ENCODE results near the gene BCR.
"Not testable (repeated sequence)": the region's sequence is repeated elsewhere in the genome, so short reads cannot be mapped to it uniquely, and the experiment has no call there.

Gene BCR

GRCh38 chr22:23291806-23292452 is 111.6 kb downstream of the BCR start:
- no peak for DNase-seq (ENCODE audit: low read depth)

GRCh38 chr22:23292453-23293350 is 112.4 kb downstream of the BCR start:
- DNase-seq (ENCODE audit: low read depth) = no peak

- no peak for DNase-seq (ENCODE audit: low read depth)
Measured at GRCh38 chr22:23293720-23294119, 113.4 kb downstream of the BCR start.

GRCh38 chr22:23294221-23294620 is 113.9 kb downstream of the BCR start:
- no peak for DNase-seq (ENCODE audit: low read depth)

DNA sequence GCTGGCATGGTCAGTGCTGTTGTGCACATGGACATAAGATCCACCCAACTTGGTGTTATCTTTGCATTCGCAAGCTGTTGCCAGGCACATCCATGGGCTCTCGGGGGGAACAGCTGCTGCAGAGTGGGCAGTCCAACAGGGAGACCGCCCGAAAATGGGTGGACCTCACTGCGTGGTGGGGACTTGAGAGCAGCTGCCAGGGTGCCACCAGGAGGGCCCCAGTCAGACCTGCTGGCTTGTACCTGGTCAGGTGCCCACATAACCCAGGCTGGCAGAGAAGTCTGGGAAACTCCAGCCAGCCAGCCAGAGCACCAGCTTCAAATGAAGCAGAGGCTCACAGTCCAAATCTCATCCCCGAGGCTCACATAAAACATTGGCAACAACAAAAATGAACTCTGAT is 120.2 kb downstream of the BCR start:
- DNase-seq (ENCODE audit: low read depth) = no peak

GRCh38 chr22:23301591-23301990 is 121.3 kb downstream of the BCR start:
- no peak for DNase-seq (ENCODE audit: low read depth)

DNA sequence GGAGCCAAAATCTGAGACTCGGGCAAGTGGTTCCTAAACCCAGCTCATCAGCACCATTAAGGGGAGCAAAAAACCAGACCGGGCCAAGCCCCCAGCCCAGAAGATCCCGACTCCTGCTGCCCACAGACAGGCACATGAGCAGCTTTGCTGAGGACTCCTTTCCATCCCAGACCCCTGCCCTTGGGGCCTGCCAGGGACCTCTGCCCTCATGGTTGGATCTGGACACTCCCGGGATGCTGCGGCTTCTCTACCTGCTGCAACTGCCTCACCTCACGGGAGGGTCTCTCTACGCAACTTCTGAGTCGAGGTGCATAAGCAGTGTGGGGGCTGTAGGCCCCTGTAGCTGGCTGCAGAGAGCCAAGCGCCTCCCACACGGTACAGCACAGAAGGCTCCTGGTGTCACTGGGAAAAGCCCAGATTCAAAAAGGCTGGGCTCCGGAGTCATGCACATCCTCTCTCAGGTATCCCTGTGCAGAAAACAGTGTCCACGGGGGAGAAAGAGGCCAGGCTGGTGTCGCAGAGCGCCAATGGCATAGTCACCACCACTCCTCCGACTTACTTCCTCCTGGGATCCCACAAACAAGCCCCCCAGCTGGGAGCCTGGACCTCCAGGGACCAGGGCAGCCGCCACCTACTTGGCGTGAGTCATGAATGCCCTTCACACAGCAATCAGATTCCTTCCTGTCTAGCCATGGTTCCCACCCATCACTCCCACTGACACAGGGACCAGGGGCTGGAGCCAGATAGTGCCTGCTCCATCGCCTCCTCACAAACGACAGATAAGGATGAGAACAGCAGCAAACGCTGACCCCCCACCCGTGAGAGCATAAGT is 122.1 kb downstream of the BCR start:
- no peak for DNase-seq (ENCODE audit: low read depth)

- no peak for DNase-seq (ENCODE audit: low read depth)
Measured at GRCh38 chr22:23305321-23305910, 125.1 kb downstream of the BCR start.

DNA sequence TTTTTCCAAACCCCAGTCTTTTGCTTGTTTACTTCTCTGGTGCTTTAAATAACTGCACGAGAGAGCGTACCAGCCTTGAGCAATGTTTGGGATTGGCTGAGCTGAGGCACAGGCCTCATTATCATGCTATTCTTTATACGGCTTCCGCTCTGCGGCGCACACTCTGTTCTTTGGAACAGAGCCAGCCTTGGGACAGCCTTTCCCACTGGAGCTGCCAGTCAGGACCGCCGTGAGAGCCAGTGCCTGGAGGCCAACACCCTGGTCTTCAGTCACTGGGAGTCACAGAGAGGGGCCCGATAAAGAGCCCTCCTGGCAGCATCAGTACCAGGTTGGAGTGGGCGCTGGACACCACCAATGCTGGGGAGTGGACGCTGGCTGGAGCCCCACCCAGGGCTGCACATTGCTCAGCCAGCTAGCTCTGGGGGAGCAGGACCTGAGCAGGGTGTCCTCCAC is 125.6 kb downstream of the BCR start:
- DNase-seq (ENCODE audit: low read depth) = no peak

- no peak for DNase-seq (ENCODE audit: low read depth)
Measured at GRCh38 chr22:23306438-23306921, 126.2 kb downstream of the BCR start.

- DNase-seq (ENCODE audit: low read depth) = no peak
Measured at GRCh38 chr22:23306926-23307325, 126.6 kb downstream of the BCR start.

DNA sequence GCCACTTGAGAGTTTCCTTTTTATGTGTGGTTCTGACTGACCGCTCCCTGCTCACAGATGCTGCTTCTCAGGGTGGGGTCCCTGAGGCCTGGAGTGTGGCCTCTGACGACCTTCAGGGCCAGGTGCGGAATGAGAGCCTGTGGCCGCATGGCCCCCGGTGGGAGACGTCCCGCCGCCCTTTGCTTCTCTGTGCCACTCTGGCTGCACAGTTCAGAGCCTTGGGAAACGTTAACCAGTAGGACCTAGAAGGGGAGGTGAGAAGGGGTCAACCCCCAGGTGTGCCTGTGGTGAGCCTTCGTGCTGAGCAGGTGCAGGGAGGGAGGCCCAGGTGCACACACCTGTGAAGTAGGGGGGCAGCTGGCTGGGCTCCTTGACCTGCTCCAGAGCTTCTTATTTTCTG is 127.2 kb downstream of the BCR start:
- not testable (repeated sequence) for DNase-seq (ENCODE audit: low read depth)

DNA sequence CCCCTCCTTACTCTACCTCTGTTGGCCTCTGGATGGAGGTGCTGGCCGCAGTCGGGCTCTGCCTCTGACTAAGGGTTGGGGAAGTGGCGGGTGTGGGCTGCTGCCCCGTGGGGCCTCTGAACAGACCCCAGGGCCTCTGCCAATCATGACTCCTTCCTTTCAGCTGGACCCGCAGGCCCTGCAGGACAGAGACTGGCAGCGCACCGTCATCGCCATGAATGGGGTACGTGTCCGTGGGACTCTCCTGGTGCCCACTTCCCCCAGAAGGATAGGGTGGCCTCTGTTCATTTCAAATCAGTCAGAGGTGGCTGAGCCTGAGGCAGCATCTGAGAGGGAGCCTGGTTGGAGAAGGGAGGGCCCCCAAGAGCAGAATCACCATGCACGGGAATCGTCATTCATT is 129.0 kb downstream of the BCR start:
- not testable (repeated sequence) for DNase-seq (ENCODE audit: low read depth)

- DNase-seq (ENCODE audit: low read depth) = not testable (repeated sequence)
Measured at GRCh38 chr22:23310443-23311097, 130.3 kb downstream of the BCR start.

DNA sequence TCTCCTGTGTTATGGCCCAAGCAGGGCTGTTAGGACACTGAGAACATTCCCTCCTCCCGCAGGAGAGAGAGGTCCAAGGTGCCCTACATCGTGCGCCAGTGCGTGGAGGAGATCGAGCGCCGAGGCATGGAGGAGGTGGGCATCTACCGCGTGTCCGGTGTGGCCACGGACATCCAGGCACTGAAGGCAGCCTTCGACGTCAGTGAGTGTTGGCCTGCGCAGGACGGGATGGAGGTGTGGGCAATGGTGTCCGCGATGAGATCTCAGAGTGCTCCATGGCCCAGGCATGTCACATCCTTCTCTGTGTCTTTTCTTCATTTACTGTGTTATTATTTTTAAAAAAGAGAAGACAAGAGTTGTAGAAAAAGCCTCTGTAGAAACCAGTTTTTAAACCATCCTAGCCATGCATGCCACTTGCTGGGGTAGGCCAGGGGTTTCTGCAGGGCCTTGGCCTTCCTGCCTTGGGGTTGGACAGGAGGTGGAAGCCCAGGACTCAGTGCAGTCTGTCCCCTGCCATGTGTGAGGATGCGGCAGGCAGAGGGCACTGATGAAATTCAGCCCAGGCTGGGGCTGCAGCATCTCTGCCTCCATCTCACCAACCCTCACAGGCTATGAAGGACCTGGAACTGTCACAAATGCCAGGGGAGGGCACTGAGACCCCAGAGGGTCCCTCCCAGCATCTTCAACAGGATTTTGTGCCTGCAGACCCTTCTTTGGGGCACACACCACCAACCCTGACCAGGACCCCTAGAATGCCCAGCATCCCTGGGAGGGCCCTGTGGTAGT is 131.5 kb downstream of the BCR start:
- not testable (repeated sequence) for DNase-seq (ENCODE audit: low read depth)

DNA sequence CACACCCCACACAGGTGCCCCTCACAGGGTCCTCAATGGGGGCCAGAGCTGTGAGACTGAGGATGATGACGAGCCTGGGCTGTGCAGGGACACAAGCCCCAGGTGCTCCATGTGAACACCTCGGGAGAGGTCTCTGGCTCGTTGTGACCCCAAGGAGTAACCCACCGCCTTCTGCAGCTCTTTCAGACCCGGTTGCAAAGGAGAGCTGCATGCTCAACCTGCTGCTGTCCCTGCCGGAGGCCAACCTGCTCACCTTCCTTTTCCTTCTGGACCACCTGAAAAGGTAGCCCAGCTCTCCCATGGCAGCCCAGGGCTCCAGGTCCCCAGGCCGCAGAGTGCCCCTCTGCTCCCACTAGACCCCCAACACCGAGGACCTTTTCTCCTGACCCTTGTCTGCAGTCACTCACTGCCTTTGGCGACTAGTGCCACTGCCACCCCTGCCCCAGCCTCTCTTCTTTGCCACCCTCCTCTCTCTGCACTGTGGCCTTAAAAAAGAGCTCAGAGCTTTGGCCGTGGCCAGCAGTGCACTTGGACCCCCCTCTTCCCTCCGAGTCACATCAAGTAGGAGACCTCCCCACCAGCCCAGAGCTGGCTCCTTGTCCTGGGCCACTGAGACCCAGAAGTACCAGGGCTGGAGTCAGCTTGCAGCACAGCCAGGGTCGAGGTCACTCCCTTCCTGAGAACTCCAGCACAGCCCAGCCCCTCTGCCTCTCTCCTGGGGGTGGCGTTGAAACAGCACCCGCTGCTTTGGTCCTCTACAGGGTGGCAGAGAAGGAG is 133.7 kb downstream of the BCR start:
- DNase-seq (ENCODE audit: low read depth) = no peak

GRCh38 chr22:23315341-23315917 is 135.1 kb downstream of the BCR start:
- DNase-seq (ENCODE audit: low read depth) = no peak

GRCh38 chr22:23316596-23316995 is 136.3 kb downstream of the BCR start:
- not testable (repeated sequence) for DNase-seq (ENCODE audit: low read depth)

DNA sequence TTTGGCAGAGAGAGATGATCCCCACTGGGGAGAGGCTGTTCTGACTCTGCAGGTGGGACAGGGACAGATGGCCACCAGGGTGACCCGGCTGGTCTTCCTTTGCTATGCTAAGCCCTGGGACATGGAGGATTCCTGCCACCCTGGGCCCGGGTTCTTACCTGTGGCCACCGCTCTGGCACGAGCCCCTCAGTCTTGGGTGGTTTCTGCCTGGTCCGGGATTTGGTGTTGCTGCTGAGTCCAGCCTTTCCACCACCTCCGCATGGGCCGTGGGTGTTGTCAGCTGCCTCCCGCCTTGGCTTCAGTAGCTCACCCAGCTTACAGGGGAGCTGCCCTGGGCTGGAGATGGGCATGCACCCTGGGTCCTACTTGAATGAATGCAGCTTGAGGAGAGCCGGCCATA is 138.0 kb downstream of the BCR start:
- DNase-seq (ENCODE audit: low read depth) = not testable (repeated sequence)

Measured in stimulated activated CD8-positive, alpha-beta memory T cell treated with anti-CD3 and anti-CD28 coated beads, Interleukin-15, amount 100 ng/mL, for 24 hours (primary cell).